ENCODE measurements around the gene ABI3.
"Not testable (repeated sequence)": the region's sequence is repeated elsewhere in the genome, so short reads cannot be mapped to it uniquely, and the experiment has no call there.

DNA sequence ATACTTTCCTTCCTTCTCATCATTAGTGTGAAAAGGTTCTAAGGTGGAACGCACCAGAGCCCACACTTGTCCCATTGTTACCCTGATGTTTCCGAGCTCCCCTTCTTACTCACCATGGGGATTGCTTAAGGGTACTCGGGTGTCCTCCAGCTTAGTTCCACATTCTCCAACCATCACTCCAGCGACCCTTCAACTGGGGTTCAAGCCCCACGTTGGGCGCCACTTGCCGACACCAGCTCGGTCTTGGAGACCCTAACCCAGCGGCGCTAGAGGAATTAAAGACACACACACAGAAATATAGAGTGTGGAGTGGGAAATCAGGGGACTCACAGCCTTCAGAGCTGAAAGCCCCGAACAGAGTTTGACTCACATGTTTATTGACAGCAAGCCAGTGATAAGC lies 34.5 kb upstream of the ABI3 start:
- TF ChIP-seq FOSL1 (tag; conservative IDR thresholded peaks at IDR 0.05); SRF (CRISPR knock-in tag; IDR thresholded peaks at IDR 0.05); JUN (IDR thresholded peaks at IDR 0.05; ENCODE audit: borderline replicate concordance, low read depth, low read length); JUN (CRISPR knock-in tag; IDR thresholded peaks at IDR 0.05; ENCODE audit: borderline replicate concordance); THRAP3 (IDR thresholded peaks at IDR 0.05; ENCODE audit: borderline replicate concordance); SREBF2 (CRISPR knock-in tag; IDR thresholded peaks at IDR 0.05): not testable (repeated sequence)
- TF ChIP-seq, protein P1, sequence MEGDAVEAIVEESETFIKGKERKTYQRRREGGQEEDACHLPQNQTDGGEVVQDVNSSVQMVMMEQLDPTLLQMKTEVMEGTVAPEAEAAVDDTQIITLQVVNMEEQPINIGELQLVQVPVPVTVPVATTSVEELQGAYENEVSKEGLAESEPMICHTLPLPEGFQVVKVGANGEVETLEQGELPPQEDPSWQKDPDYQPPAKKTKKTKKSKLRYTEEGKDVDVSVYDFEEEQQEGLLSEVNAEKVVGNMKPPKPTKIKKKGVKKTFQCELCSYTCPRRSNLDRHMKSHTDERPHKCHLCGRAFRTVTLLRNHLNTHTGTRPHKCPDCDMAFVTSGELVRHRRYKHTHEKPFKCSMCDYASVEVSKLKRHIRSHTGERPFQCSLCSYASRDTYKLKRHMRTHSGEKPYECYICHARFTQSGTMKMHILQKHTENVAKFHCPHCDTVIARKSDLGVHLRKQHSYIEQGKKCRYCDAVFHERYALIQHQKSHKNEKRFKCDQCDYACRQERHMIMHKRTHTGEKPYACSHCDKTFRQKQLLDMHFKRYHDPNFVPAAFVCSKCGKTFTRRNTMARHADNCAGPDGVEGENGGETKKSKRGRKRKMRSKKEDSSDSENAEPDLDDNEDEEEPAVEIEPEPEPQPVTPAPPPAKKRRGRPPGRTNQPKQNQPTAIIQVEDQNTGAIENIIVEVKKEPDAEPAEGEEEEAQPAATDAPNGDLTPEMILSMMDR (IDR thresholded peaks at IDR 0.05 in 2 of 3, conservative IDR thresholded peaks at IDR 0.05 in 1 of 3; ENCODE audit: insufficient read depth in 2 of 3, low read depth in 1 of 3, low read length in 3 of 3), result not testable (repeated sequence)
- TF ChIP-seq, protein P2, sequence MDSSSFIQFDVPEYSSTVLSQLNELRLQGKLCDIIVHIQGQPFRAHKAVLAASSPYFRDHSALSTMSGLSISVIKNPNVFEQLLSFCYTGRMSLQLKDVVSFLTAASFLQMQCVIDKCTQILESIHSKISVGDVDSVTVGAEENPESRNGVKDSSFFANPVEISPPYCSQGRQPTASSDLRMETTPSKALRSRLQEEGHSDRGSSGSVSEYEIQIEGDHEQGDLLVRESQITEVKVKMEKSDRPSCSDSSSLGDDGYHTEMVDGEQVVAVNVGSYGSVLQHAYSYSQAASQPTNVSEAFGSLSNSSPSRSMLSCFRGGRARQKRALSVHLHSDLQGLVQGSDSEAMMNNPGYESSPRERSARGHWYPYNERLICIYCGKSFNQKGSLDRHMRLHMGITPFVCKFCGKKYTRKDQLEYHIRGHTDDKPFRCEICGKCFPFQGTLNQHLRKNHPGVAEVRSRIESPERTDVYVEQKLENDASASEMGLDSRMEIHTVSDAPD (CRISPR knock-in tag; IDR thresholded peaks at IDR 0.05), result not testable (repeated sequence)
- TF ChIP-seq, protein P3, sequence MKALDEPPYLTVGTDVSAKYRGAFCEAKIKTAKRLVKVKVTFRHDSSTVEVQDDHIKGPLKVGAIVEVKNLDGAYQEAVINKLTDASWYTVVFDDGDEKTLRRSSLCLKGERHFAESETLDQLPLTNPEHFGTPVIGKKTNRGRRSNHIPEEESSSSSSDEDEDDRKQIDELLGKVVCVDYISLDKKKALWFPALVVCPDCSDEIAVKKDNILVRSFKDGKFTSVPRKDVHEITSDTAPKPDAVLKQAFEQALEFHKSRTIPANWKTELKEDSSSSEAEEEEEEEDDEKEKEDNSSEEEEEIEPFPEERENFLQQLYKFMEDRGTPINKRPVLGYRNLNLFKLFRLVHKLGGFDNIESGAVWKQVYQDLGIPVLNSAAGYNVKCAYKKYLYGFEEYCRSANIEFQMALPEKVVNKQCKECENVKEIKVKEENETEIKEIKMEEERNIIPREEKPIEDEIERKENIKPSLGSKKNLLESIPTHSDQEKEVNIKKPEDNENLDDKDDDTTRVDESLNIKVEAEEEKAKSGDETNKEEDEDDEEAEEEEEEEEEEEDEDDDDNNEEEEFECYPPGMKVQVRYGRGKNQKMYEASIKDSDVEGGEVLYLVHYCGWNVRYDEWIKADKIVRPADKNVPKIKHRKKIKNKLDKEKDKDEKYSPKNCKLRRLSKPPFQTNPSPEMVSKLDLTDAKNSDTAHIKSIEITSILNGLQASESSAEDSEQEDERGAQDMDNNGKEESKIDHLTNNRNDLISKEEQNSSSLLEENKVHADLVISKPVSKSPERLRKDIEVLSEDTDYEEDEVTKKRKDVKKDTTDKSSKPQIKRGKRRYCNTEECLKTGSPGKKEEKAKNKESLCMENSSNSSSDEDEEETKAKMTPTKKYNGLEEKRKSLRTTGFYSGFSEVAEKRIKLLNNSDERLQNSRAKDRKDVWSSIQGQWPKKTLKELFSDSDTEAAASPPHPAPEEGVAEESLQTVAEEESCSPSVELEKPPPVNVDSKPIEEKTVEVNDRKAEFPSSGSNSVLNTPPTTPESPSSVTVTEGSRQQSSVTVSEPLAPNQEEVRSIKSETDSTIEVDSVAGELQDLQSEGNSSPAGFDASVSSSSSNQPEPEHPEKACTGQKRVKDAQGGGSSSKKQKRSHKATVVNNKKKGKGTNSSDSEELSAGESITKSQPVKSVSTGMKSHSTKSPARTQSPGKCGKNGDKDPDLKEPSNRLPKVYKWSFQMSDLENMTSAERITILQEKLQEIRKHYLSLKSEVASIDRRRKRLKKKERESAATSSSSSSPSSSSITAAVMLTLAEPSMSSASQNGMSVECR (CRISPR knock-in tag; IDR thresholded peaks at IDR 0.05), result not testable (repeated sequence)
- TF ChIP-seq, protein P4, sequence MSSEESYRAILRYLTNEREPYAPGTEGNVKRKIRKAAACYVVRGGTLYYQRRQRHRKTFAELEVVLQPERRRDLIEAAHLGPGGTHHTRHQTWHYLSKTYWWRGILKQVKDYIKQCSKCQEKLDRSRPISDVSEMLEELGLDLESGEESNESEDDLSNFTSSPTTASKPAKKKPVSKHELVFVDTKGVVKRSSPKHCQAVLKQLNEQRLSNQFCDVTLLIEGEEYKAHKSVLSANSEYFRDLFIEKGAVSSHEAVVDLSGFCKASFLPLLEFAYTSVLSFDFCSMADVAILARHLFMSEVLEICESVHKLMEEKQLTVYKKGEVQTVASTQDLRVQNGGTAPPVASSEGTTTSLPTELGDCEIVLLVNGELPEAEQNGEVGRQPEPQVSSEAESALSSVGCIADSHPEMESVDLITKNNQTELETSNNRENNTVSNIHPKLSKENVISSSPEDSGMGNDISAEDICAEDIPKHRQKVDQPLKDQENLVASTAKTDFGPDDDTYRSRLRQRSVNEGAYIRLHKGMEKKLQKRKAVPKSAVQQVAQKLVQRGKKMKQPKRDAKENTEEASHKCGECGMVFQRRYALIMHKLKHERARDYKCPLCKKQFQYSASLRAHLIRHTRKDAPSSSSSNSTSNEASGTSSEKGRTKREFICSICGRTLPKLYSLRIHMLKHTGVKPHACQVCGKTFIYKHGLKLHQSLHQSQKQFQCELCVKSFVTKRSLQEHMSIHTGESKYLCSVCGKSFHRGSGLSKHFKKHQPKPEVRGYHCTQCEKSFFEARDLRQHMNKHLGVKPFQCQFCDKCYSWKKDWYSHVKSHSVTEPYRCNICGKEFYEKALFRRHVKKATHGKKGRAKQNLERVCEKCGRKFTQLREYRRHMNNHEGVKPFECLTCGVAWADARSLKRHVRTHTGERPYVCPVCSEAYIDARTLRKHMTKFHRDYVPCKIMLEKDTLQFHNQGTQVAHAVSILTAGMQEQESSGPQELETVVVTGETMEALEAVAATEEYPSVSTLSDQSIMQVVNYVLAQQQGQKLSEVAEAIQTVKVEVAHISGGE (CRISPR knock-in tag; IDR thresholded peaks at IDR 0.05), result not testable (repeated sequence)

Measured in K562 (cell line).